Measurements from ENCODE around the gene ERBB2.
"Not testable (repeated sequence)": the region's sequence is repeated elsewhere in the genome, so short reads cannot be mapped to it uniquely, and the experiment has no call there.

Gene ERBB2

GRCh38 chr17:39763051-39763820 lies 63.4 kb downstream of the ERBB2 start:
- DNase-seq (ENCODE audit: low read depth), result no peak

- not testable (repeated sequence) for DNase-seq (ENCODE audit: low read depth)
Observed at GRCh38 chr17:39764171-39764570, 64.3 kb downstream of the ERBB2 start.

- DNase-seq (ENCODE audit: low read depth), result no peak
Observed at GRCh38 chr17:39765175-39765574, 65.3 kb downstream of the ERBB2 start.

GRCh38 chr17:39765766-39766165 lies 65.9 kb downstream of the ERBB2 start:
- no peak for DNase-seq (ENCODE audit: low read depth)

GRCh38 chr17:39767147-39767546 lies 67.3 kb downstream of the ERBB2 start:
- DNase-seq (ENCODE audit: low read depth), result no peak

- DNase-seq (ENCODE audit: low read depth), result peak; percentile 43
Observed at GRCh38 chr17:39769974-39770587, 70.2 kb downstream of the ERBB2 start.

- DNase-seq (ENCODE audit: low read depth), result no peak
Observed at GRCh38 chr17:39772415-39772814, 72.6 kb downstream of the ERBB2 start.

GRCh38 chr17:39772987-39773934 lies 73.4 kb downstream of the ERBB2 start:
- DNase-seq (ENCODE audit: low read depth), result no peak

- no peak for DNase-seq (ENCODE audit: low read depth)
Observed at GRCh38 chr17:39774047-39774446, 74.2 kb downstream of the ERBB2 start.

- no peak for DNase-seq (ENCODE audit: low read depth)
Observed at GRCh38 chr17:39775031-39775430, 75.2 kb downstream of the ERBB2 start.

- DNase-seq (ENCODE audit: low read depth), result no peak
Observed at GRCh38 chr17:39776252-39776651, 76.4 kb downstream of the ERBB2 start.

GRCh38 chr17:39777534-39778365 lies 77.9 kb downstream of the ERBB2 start:
- no peak for DNase-seq (ENCODE audit: low read depth)

All from activated gamma-delta T cell treated with anti-CD3 and anti-CD28 coated beads, Interleukin-2, amount 50 U/mL, for 16 hours (primary cell).